PFSK-1 (cell line): ENCODE measurements around the gene VTI1A.

Experiments
- POLR2AphosphoS5 ChIP-seq: IDR thresholded peaks from 2 replicates; pipeline ENCODE4 v1.6.1; 2012; ENCODE audit warnings: low read depth, mild to moderate bottlenecking, control low read depth, low read length, moderate library complexity
- SIN3A ChIP-seq: IDR thresholded peaks from 2 replicates; pipeline ENCODE4 v1.6.1; 2012; ENCODE audit warnings: mild to moderate bottlenecking, low read length, moderate library complexity, borderline replicate concordance; ENCODE audit not compliant: insufficient read depth
- TAF1 ChIP-seq: IDR thresholded peaks from 2 replicates; pipeline ENCODE4 v1.6.1; 2012; ENCODE audit warnings: low read length, control low read depth, borderline replicate concordance; ENCODE audit not compliant: insufficient read depth
- TF ChIP-seq, protein P1 (sequence below), 2 experiments: IDR thresholded peaks; 2 replicates each; pipeline versions ENCODE4 v1.6.1 to v1.8.0; 2011 to 2012; ENCODE audit warnings: low read depth in 2 of 2, low read length in 2 of 2, control low read depth in 1 of 2, inconsistent platforms in 1 of 2, mild to moderate bottlenecking in 1 of 2, moderate library complexity in 1 of 2; ENCODE audit not compliant: insufficient read depth in 1 of 2

DNA sequence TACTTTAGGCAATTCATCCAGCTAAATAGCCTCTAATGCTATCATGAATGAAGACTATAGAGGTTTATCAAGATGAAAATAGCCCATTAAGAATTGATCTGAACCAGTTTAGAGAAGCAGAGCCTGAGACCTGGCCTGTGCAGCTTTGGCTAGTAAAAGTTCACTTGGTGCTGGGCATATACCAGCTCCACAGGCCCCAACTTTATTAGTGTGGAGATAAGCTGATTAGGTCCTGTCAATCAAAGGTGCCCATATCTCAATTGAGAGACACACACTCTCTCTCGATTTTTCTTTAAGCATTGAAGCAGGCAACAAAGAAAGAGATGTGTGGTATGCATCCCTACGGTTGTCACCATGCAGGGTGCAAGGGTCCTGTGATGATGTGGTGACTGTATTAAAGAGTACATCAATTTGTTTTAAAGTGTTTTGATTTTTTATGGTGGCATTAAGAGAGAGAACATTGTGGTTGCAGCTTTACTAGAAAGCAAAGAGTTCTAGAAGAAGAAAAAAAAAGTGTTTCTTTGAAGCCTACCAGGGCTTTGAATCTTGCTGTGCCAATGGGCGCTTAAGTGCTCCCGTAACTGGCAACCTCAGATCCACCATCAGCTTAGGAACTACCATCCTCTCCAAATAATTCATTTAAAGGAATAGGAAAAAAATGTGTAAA lies 111.6 kb downstream of the VTI1A start:
- TF ChIP-seq POLR2AphosphoS5 (no peak), TAF1 (no peak), SIN3A (no peak)
- TF ChIP-seq, protein P1, sequence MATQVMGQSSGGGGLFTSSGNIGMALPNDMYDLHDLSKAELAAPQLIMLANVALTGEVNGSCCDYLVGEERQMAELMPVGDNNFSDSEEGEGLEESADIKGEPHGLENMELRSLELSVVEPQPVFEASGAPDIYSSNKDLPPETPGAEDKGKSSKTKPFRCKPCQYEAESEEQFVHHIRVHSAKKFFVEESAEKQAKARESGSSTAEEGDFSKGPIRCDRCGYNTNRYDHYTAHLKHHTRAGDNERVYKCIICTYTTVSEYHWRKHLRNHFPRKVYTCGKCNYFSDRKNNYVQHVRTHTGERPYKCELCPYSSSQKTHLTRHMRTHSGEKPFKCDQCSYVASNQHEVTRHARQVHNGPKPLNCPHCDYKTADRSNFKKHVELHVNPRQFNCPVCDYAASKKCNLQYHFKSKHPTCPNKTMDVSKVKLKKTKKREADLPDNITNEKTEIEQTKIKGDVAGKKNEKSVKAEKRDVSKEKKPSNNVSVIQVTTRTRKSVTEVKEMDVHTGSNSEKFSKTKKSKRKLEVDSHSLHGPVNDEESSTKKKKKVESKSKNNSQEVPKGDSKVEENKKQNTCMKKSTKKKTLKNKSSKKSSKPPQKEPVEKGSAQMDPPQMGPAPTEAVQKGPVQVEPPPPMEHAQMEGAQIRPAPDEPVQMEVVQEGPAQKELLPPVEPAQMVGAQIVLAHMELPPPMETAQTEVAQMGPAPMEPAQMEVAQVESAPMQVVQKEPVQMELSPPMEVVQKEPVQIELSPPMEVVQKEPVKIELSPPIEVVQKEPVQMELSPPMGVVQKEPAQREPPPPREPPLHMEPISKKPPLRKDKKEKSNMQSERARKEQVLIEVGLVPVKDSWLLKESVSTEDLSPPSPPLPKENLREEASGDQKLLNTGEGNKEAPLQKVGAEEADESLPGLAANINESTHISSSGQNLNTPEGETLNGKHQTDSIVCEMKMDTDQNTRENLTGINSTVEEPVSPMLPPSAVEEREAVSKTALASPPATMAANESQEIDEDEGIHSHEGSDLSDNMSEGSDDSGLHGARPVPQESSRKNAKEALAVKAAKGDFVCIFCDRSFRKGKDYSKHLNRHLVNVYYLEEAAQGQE (IDR thresholded peaks at IDR 0.05; ENCODE audit: insufficient read depth in 1 of 2, low read depth in 2 of 2, low read length in 2 of 2) = no peak
